HCT116 (cell line): ENCODE measurements around the gene GFPT1. TPM values are rescaled to one million over a fixed set of nuclear protein-coding genes. Genes with fewer than 3 reads are reported as not detected.

Experiments
- ATAC-seq: fragments of 200-7000 bp; cut with Tn5 transposase; 2 replicates; pipeline ENCODE4 v1.9.1; 2020; ENCODE audit warnings: mild to moderate bottlenecking, moderate library complexity
- BruUV-seq: library from RNA; stranded (reverse); fragments of 400-500 nt; replicated peaks from 2 replicates; lab custom pipeline; 2021; lab: Mats Ljungman, UMichigan
- CTCF ChIA-PET: fragments of 300-600 bp; sonication (Branson Sonifier 250); formaldehyde crosslinking; loops from one replicate; lab custom pipeline; 2021; ENCODE audit warnings: antibody characterized with exemption; lab: Charles Lee
- POLR2A ChIA-PET: fragments of 300-600, 350-600 bp; sonication (Branson Sonifier 250); formaldehyde crosslinking; loops from one replicate; lab custom pipeline; 2021; ENCODE audit warnings: antibody characterized with exemption; lab: Charles Lee
- RAD21 ChIA-PET, 2 experiments: fragments of 300-600 bp; sonication (Branson Sonifier 250); formaldehyde crosslinking; loops; one replicate each; lab custom pipeline; 2023; ENCODE audit warnings: low total read pairs in 2 of 2; ENCODE audit not compliant: uncharacterized antibody in 2 of 2, unreplicated experiment in 2 of 2, low non-redundant PET in 1 of 2; lab: Charles Lee
- DNase-seq: peaks from one replicate; pipeline ENCODE4 v3.0.0-alpha.2; 2010; ENCODE audit warnings: low read depth, low spot score
- H2AFZ ChIP-seq: fragments of 200-600 bp; shearing (Covaris generic), sonication (generic); 2 replicates; pipeline ENCODE4 v1.6.1; 2017; ENCODE audit warnings: low read depth, mixed run types, mixed read lengths, antibody characterized with exemption, low read length; ENCODE audit not compliant: poor library complexity, severe bottlenecking
- H3K27ac ChIP-seq: 2 replicates; pipeline ENCODE4 v1.5.1; 2012; ENCODE audit warnings: low read depth, low read length
- H3K27me3 ChIP-seq: fragments of 200-600 bp; sonication (generic); 2 replicates; pipeline ENCODE4 v1.6.1; 2016; ENCODE audit warnings: mixed run types, low read length, mixed read lengths; ENCODE audit not compliant: insufficient read depth
- H3K36me3 ChIP-seq, 2 experiments: fragments of 200-500 bp in 1 of 2; fragments of 200-600 bp in 1 of 2; sonication (Bioruptor generic) in 1 of 2; sonication (generic) in 1 of 2; 2 replicates each; pipeline versions ENCODE4 v1.5.1 to v1.6.1; 2014 to 2016; ENCODE audit warnings: low read length in 2 of 2, inconsistent platforms in 1 of 2, mixed read lengths in 1 of 2, mixed run types in 1 of 2; ENCODE audit not compliant: insufficient read depth in 2 of 2, control insufficient read depth in 1 of 2
- H3K4me1 ChIP-seq, 2 experiments: fragments of 200-600 bp in 1 of 2; sonication (generic) in 1 of 2; 2 replicates each; pipeline versions ENCODE4 v1.5.1 to v1.6.1; 2012 to 2017; ENCODE audit warnings: low read length in 2 of 2, inconsistent platforms in 1 of 2, mild to moderate bottlenecking in 1 of 2, mixed read lengths in 1 of 2, mixed run types in 1 of 2, moderate library complexity in 1 of 2; ENCODE audit not compliant: insufficient read depth in 2 of 2, control insufficient read depth in 1 of 2
- H3K4me2 ChIP-seq: fragments of 200-600 bp; sonication (generic); 2 replicates; pipeline ENCODE4 v1.6.1; 2017; ENCODE audit warnings: mixed run types, low read length, mixed read lengths
- H3K4me3 ChIP-seq, 2 experiments: fragments of 200-600 bp in 1 of 2; sonication (generic) in 1 of 2; replicated peaks in 1 of 2; 2 replicates each; pipeline ENCODE4 v1.5.1; 2011 to 2016; ENCODE audit warnings: low read length in 2 of 2, control low read depth in 1 of 2, low read depth in 1 of 2, mild to moderate bottlenecking in 1 of 2, mixed read lengths in 1 of 2, mixed run types in 1 of 2
- H3K79me2 ChIP-seq: fragments of 200-600 bp; sonication (generic); 2 replicates; pipeline ENCODE4 v1.6.1; 2017; ENCODE audit warnings: mild to moderate bottlenecking, mixed run types, low read length, moderate library complexity, mixed read lengths; ENCODE audit not compliant: insufficient read depth
- H3K9ac ChIP-seq: fragments of 200-600 bp; sonication (generic); 2 replicates; pipeline ENCODE4 v1.6.1; 2016; ENCODE audit warnings: low read length, mixed read lengths
- H3K9me2 ChIP-seq: fragments of 200-600 bp; sonication (generic), shearing (Covaris generic); 2 replicates; pipeline ENCODE4 v1.6.1; 2017; ENCODE audit warnings: mixed run types, mild to moderate bottlenecking, moderate library complexity; ENCODE audit not compliant: insufficient read depth
- H3K9me3 ChIP-seq, 2 experiments: fragments of 200-500 bp in 1 of 2; fragments of 200-600 bp in 1 of 2; sonication (Bioruptor generic) in 1 of 2; sonication (generic) in 1 of 2; 2 replicates each; pipeline ENCODE4 v1.6.1; 2014 to 2017; ENCODE audit warnings: low read length in 2 of 2, mixed read lengths in 2 of 2, inconsistent platforms in 1 of 2, low read depth in 1 of 2, mild to moderate bottlenecking in 1 of 2, mixed run types in 1 of 2, moderate library complexity in 1 of 2; ENCODE audit not compliant: control insufficient read depth in 1 of 2, insufficient read depth in 1 of 2
- H4K20me1 ChIP-seq: fragments of 200-600 bp; sonication (generic), shearing (Covaris generic); 2 replicates; pipeline ENCODE4 v1.6.1; 2017; ENCODE audit warnings: mixed run types, mild to moderate bottlenecking, moderate library complexity; ENCODE audit not compliant: insufficient read depth
- CBX3 ChIP-seq: IDR thresholded peaks from 2 replicates; pipeline ENCODE4 v1.6.1; 2012; ENCODE audit warnings: low read depth
- CEBPB ChIP-seq: IDR thresholded peaks from 2 replicates; pipeline ENCODE4 v1.6.1; 2012; ENCODE audit warnings: low read depth
- EGR1 ChIP-seq: IDR thresholded peaks from 2 replicates; pipeline ENCODE4 v1.6.1; 2012; ENCODE audit warnings: low read depth
- EZH2 ChIP-seq: fragments of 200-600 bp; sonication (generic); IDR thresholded peaks from 2 replicates; pipeline ENCODE4 v1.6.1; 2017; ENCODE audit warnings: antibody characterized with exemption, mixed run types
- EZH2phosphoT487 ChIP-seq: fragments of 200-600 bp; IDR thresholded peaks from 2 replicates; pipeline ENCODE4 v1.6.1; 2018; ENCODE audit warnings: antibody characterized with exemption, borderline replicate concordance
- FOSL1 ChIP-seq: IDR thresholded peaks from 2 replicates; pipeline ENCODE4 v1.6.1; 2012; ENCODE audit warnings: low read depth
- JUND ChIP-seq: IDR thresholded peaks from 2 replicates; pipeline ENCODE4 v1.6.1; 2012
- POLR2A ChIP-seq: IDR thresholded peaks from 2 replicates; pipeline ENCODE4 v1.7.0; 2011; ENCODE audit warnings: borderline replicate concordance; ENCODE audit not compliant: insufficient read depth, insufficient read length; ENCODE audit errors: extremely low read depth
- POLR2AphosphoS5 ChIP-seq: IDR thresholded peaks from 2 replicates; pipeline ENCODE4 v1.6.1; 2011; ENCODE audit warnings: mild to moderate bottlenecking, low read depth, low read length, moderate library complexity
- RAD21 ChIP-seq: IDR thresholded peaks from 2 replicates; pipeline ENCODE4 v1.6.1; 2012; ENCODE audit warnings: low read depth, mild to moderate bottlenecking
- SP1 ChIP-seq: IDR thresholded peaks from 2 replicates; pipeline ENCODE4 v1.6.1; 2012; ENCODE audit warnings: low read depth
- SRF ChIP-seq: IDR thresholded peaks from 2 replicates; pipeline ENCODE4 v1.6.1; 2012; ENCODE audit warnings: low read depth
- TCF7L2 ChIP-seq: IDR thresholded peaks from 2 replicates; pipeline ENCODE4 v1.7.0; 2011; ENCODE audit warnings: borderline replicate concordance, inconsistent platforms; ENCODE audit not compliant: insufficient read depth, insufficient read length; ENCODE audit errors: extremely low read depth
- YY1 ChIP-seq: IDR thresholded peaks from 2 replicates; pipeline ENCODE4 v1.6.1; 2011; ENCODE audit warnings: low read length, low read depth, moderate library complexity, mild to moderate bottlenecking; ENCODE audit not compliant: insufficient replicate concordance; ENCODE audit errors: extremely low read depth
- ZFX ChIP-seq: fragments of 450-650 bp; IDR thresholded peaks from 2 replicates; pipeline ENCODE4 v1.6.1; 2017
- intact Hi-C: fragments of 100-400 bp; cut with micrococcal nuclease; formaldehyde crosslinking; loops from 2 replicates; pipeline ENCODE4 v1.10.0; 2022
- total RNA-seq: library from RNA; stranded (reverse); gene quantifications from one replicate; pipeline ENCODE4 v1.2.1, GENCODE V29; 2021; ENCODE audit not compliant: unreplicated experiment
- TF ChIP-seq, protein P1 (sequence below): IDR thresholded peaks from 2 replicates; pipeline ENCODE4 v1.6.1; 2011; ENCODE audit warnings: mild to moderate bottlenecking, low read length, moderate library complexity; ENCODE audit not compliant: insufficient replicate concordance; ENCODE audit errors: extremely low read depth
- TF ChIP-seq, protein P2 (sequence below): IDR thresholded peaks from 2 replicates; pipeline ENCODE4 v1.6.1; 2012

The GFPT1 gene
- total RNA-seq, 1 experiment from 2014 or later, result 62.4 TPM

DNA sequence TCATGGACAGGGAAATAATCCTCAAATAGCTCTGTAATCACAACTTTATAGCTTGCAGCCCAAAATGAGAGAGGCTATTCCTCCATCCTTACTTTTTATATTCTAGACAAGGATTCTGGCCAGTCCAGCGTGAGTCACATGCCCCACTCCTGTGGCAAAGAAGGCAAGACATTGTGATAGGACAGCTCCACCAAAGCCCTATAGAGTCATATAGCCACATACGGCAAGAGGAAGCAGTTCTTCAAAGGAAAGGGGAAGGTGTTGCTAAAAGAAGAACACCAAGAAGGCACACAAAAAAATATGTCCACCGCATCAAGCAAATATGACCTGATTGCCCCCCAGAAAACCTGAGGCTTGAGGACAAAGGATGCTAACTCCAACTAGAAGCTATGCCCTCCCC, 3.4 kb upstream of the GFPT1 start:
- H3K79me2 ChIP-seq, result peaks cover 13% of the 10 kb centered on the region
- intact Hi-C loops, result no loop called here
- no peak overlapping the region for H3K9ac ChIP-seq
- H3K9me2 ChIP-seq, result no peaks in the 10 kb centered on the region
- H3K4me1 ChIP-seq, result peaks cover 8 to 15% of the 10 kb centered on the region in 2 experiments; a peak in 3 of 4 replicates
- H4K20me1 ChIP-seq, result no peaks in the 10 kb centered on the region
- TF ChIP-seq, protein P1, sequence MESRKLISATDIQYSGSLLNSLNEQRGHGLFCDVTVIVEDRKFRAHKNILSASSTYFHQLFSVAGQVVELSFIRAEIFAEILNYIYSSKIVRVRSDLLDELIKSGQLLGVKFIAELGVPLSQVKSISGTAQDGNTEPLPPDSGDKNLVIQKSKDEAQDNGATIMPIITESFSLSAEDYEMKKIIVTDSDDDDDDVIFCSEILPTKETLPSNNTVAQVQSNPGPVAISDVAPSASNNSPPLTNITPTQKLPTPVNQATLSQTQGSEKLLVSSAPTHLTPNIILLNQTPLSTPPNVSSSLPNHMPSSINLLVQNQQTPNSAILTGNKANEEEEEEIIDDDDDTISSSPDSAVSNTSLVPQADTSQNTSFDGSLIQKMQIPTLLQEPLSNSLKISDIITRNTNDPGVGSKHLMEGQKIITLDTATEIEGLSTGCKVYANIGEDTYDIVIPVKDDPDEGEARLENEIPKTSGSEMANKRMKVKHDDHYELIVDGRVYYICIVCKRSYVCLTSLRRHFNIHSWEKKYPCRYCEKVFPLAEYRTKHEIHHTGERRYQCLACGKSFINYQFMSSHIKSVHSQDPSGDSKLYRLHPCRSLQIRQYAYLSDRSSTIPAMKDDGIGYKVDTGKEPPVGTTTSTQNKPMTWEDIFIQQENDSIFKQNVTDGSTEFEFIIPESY, result no peak
- TF ChIP-seq EZH2phosphoT487, result no peak
- TF ChIP-seq EZH2, result no peak
- no peak for TF ChIP-seq EGR1
- TF ChIP-seq POLR2AphosphoS5, result no peak
- no peak for TF ChIP-seq ZFX
- TF ChIP-seq POLR2A, result no peak
- TF ChIP-seq, protein P2, sequence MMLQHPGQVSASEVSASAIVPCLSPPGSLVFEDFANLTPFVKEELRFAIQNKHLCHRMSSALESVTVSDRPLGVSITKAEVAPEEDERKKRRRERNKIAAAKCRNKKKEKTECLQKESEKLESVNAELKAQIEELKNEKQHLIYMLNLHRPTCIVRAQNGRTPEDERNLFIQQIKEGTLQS, result no peak
- TF ChIP-seq CEBPB, result no peak
- TF ChIP-seq RAD21, result no peak
- no peak for TF ChIP-seq YY1
- no peak for TF ChIP-seq SP1
- TF ChIP-seq SRF, result no peak
- TF ChIP-seq FOSL1, result no peak
- no peak for TF ChIP-seq TCF7L2
- TF ChIP-seq CBX3, result no peak
- no peak for TF ChIP-seq JUND
- DNase-seq, result no peak
- no peak for ATAC-seq
- no peaks in the 10 kb centered on the region for H3K27me3 ChIP-seq
- no peaks in the 10 kb centered on the region for H3K9me3 ChIP-seq
- no TSS peak for BruUV-seq
- ChIA-PET CTCF (interaction anchor here (1.2 kb wide), 1 partner anchor 15 kb away, joined by 4 read pairs; no protein-coding TSS in a partner anchor), RAD21 (interaction anchor here in 1 of 2 experiments (0.5 kb wide), 1 partner anchor 258 kb away, joined by 5 read pairs; no protein-coding TSS in a partner anchor), POLR2A (no interaction called here)
- no peak overlapping the region for H2AFZ ChIP-seq
- no peak overlapping the region for H3K4me3 ChIP-seq
- no peak overlapping the region for H3K27ac ChIP-seq
- no peak overlapping the region for H3K4me2 ChIP-seq
- no peaks in the 10 kb centered on the region; a peak in 1 of 4 replicates for H3K36me3 ChIP-seq
